ENCODE results near the gene RNF208.
A peak's percentile ranks its signal among the peaks of the same experiment; 100 is the strongest.
"Not testable (repeated sequence)": the region's sequence is repeated elsewhere in the genome, so short reads cannot be mapped to it uniquely, and the experiment has no call there.

RNF208 gene

GRCh38 chr9:137263506-137263905 lies 41.5 kb upstream of the RNF208 start:
- Mint-ChIP-seq H3K36me3 (ENCODE audit: low read depth) (peaks cover 20% of the 10 kb centered on the region), H3K27me3 (ENCODE audit: low read depth) (no peaks in the 10 kb centered on the region), H3K9me3 (no peaks in the 10 kb centered on the region), H3K4me3 (no peak overlapping the region), H3K4me1 (peaks cover 6% of the 10 kb centered on the region), H3K27ac (no peak overlapping the region)
- TF ChIP-seq, protein P1, sequence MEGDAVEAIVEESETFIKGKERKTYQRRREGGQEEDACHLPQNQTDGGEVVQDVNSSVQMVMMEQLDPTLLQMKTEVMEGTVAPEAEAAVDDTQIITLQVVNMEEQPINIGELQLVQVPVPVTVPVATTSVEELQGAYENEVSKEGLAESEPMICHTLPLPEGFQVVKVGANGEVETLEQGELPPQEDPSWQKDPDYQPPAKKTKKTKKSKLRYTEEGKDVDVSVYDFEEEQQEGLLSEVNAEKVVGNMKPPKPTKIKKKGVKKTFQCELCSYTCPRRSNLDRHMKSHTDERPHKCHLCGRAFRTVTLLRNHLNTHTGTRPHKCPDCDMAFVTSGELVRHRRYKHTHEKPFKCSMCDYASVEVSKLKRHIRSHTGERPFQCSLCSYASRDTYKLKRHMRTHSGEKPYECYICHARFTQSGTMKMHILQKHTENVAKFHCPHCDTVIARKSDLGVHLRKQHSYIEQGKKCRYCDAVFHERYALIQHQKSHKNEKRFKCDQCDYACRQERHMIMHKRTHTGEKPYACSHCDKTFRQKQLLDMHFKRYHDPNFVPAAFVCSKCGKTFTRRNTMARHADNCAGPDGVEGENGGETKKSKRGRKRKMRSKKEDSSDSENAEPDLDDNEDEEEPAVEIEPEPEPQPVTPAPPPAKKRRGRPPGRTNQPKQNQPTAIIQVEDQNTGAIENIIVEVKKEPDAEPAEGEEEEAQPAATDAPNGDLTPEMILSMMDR (IDR thresholded peaks at IDR 0.05; ENCODE audit: unreplicated experiment in 3 of 3), result no peak

DNA sequence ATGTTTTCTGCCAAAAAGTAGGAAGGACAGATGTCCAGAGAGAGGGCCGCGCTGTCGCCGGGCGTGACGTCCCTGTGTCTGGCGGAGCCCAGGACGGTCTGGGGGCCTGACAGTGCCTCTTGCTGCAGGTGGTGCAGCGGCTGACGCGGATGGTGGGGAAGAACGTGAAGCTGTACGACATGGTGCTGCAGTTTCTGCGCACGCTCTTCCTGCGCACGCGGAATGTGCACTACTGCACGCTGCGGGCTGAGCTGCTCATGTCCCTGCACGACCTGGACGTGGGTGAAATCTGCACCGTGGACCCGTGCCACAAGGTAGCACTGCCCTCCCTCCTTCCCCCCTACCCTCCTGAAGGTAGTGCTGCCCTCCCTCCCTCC lies 40.9 kb upstream of the RNF208 start:
- no peak overlapping the region for H3K27ac Mint-ChIP-seq
- no peaks in the 10 kb centered on the region for H3K27me3 Mint-ChIP-seq (ENCODE audit: low read depth)
- H3K36me3 Mint-ChIP-seq (ENCODE audit: low read depth), result peaks cover 18% of the 10 kb centered on the region
- no peak overlapping the region for H3K4me3 Mint-ChIP-seq
- no peaks in the 10 kb centered on the region for H3K9me3 Mint-ChIP-seq
- TF ChIP-seq, protein P1 (IDR thresholded peaks at IDR 0.05; ENCODE audit: unreplicated experiment in 3 of 3), result no peak
- H3K4me1 Mint-ChIP-seq, result peaks cover 6% of the 10 kb centered on the region

GRCh38 chr9:137262173-137262908 lies 40.3 kb upstream of the RNF208 start:
- H3K36me3 Mint-ChIP-seq (ENCODE audit: low read depth), result peaks cover 14% of the 10 kb centered on the region
- not testable (repeated sequence) for H3K4me3 Mint-ChIP-seq; H3K27me3 Mint-ChIP-seq (ENCODE audit: low read depth); H3K27ac Mint-ChIP-seq; H3K4me1 Mint-ChIP-seq; H3K9me3 Mint-ChIP-seq
- TF ChIP-seq, protein P1 (IDR thresholded peaks at IDR 0.05; ENCODE audit: unreplicated experiment in 3 of 3), result peak; percentile 36 to 58 (median 57)

GRCh38 chr9:137256856-137257255 lies 34.8 kb upstream of the RNF208 start:
- H3K27ac Mint-ChIP-seq, result no peak overlapping the region
- H3K4me3 Mint-ChIP-seq, result peak overlapping the region; percentile 84 to 87 (median 85)
- peaks cover 4% of the 10 kb centered on the region for H3K4me1 Mint-ChIP-seq
- peaks cover 13% of the 10 kb centered on the region for H3K36me3 Mint-ChIP-seq (ENCODE audit: low read depth)
- H3K9me3 Mint-ChIP-seq, result no peaks in the 10 kb centered on the region
- no peaks in the 10 kb centered on the region for H3K27me3 Mint-ChIP-seq (ENCODE audit: low read depth)
- TF ChIP-seq, protein P1 (IDR thresholded peaks at IDR 0.05; ENCODE audit: unreplicated experiment in 3 of 3), result no peak

DNA sequence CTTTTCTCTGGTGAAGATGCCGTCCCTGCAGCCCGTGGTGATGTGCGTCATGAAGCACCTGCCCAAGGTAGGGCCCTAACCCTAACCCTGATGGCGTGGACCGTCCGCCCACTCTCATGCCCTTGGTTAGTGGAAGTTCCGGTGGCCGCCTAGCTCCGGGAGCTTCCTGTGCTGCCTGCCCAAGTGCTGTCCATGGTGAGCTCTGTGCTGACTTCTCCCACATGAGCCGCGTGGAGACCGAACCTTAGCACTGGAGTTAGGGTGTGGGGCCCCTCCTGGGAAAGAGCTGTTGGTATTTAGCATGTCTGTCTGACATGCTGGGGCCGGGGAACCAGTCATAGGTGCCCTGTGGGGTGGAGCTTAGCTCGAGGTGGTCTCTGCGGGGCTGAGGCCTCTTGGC lies 34.3 kb upstream of the RNF208 start:
- H3K27me3 Mint-ChIP-seq (ENCODE audit: low read depth), result no peaks in the 10 kb centered on the region
- no peak overlapping the region for H3K27ac Mint-ChIP-seq
- peak overlapping the region; percentile 84 to 87 (median 85) for H3K4me3 Mint-ChIP-seq
- no peaks in the 10 kb centered on the region for H3K4me1 Mint-ChIP-seq
- no peaks in the 10 kb centered on the region for H3K9me3 Mint-ChIP-seq
- TF ChIP-seq, protein P1 (IDR thresholded peaks at IDR 0.05; ENCODE audit: unreplicated experiment in 3 of 3), result no peak
- peaks cover 8% of the 10 kb centered on the region for H3K36me3 Mint-ChIP-seq (ENCODE audit: low read depth)

Measured in nephron (organoid).